NOMO-1 treated with DMSO at 0.1 percent for 48 hours (cell line): ENCODE data around the gene FSTL4.

ENCODE experiments used
- DNase-seq: peaks from one replicate; lab custom pipeline; 2025; ENCODE audit not compliant: unreplicated experiment; lab: John Stamatoyannopoulos, UW

Gene FSTL4

GRCh38 chr5:133332439-133333024, 279.8 kb downstream of the FSTL4 start:
- no peak for DNase-seq

- DNase-seq = no peak
These were observed 280.4 kb downstream of the FSTL4 start for GRCh38 chr5:133331941-133332340.

- no peak for DNase-seq
These were observed 281.4 kb downstream of the FSTL4 start for GRCh38 chr5:133330956-133331355.

GRCh38 chr5:133328800-133329199, 283.5 kb downstream of the FSTL4 start:
- DNase-seq = no peak

GRCh38 chr5:133327946-133328401, 284.4 kb downstream of the FSTL4 start:
- DNase-seq = no peak

GRCh38 chr5:133326361-133326760, 286.0 kb downstream of the FSTL4 start:
- DNase-seq = no peak

- DNase-seq = no peak
These were observed 286.5 kb downstream of the FSTL4 start for GRCh38 chr5:133325864-133326263.

GRCh38 chr5:133324926-133325325, 287.4 kb downstream of the FSTL4 start:
- no peak for DNase-seq

GRCh38 chr5:133323494-133324457, 288.6 kb downstream of the FSTL4 start:
- DNase-seq = no peak

- no peak for DNase-seq
These were observed 289.6 kb downstream of the FSTL4 start for GRCh38 chr5:133322743-133323142.

- no peak for DNase-seq
These were observed 290.4 kb downstream of the FSTL4 start for GRCh38 chr5:133321833-133322420.

GRCh38 chr5:133321286-133321832, 291.0 kb downstream of the FSTL4 start:
- no peak for DNase-seq

- DNase-seq = no peak
These were observed 292.3 kb downstream of the FSTL4 start for GRCh38 chr5:133319905-133320520.

GRCh38 chr5:133319244-133319643, 293.1 kb downstream of the FSTL4 start:
- no peak for DNase-seq

GRCh38 chr5:133317558-133317957, 294.8 kb downstream of the FSTL4 start:
- DNase-seq = no peak

- no peak for DNase-seq
These were observed 295.7 kb downstream of the FSTL4 start for GRCh38 chr5:133316346-133317343.

GRCh38 chr5:133314086-133314485, 298.3 kb downstream of the FSTL4 start:
- no peak for DNase-seq

- DNase-seq = no peak
These were observed 301.2 kb downstream of the FSTL4 start for GRCh38 chr5:133311176-133311575.

- DNase-seq = no peak
These were observed 302.2 kb downstream of the FSTL4 start for GRCh38 chr5:133309984-133310621.
